Neural progenitor cell (in vitro differentiated cells): ENCODE data around the gene MBNL2. TPM values are rescaled to one million over a fixed set of nuclear protein-coding genes. Genes with fewer than 3 reads are reported as not detected.
"Not testable (repeated sequence)": the region's sequence is repeated elsewhere in the genome, so short reads cannot be mapped to it uniquely, and the experiment has no call there.

Experiments used
- DNase-seq: peaks from one replicate; pipeline ENCODE4 v3.0.0-alpha.2; 2016; ENCODE audit warnings: low spot score
- H2AFZ ChIP-seq: fragments of 200-600 bp; sonication (generic); replicated peaks from 2 replicates; pipeline ENCODE4 v1.6.1; 2016; ENCODE audit warnings: antibody characterized with exemption
- H3F3A ChIP-seq: fragments of 200-600 bp; sonication (generic); 2 replicates; pipeline ENCODE4 v1.6.1; 2016; ENCODE audit warnings: antibody characterized with exemption, low read depth
- H3K27ac ChIP-seq: fragments of 200-600 bp; sonication (generic); 2 replicates; pipeline ENCODE4 v1.5.1; 2016; ENCODE audit warnings: mild to moderate bottlenecking
- H3K27me3 ChIP-seq: fragments of 200-600 bp; sonication (generic); 2 replicates; pipeline ENCODE4 v1.6.1; 2016; ENCODE audit warnings: mild to moderate bottlenecking, moderate library complexity
- H3K36me3 ChIP-seq: fragments of 200-600 bp; sonication (generic); 2 replicates; pipeline ENCODE4 v1.5.1; 2016
- H3K4me1 ChIP-seq: fragments of 200-600 bp; sonication (generic); 2 replicates; pipeline ENCODE4 v1.6.1; 2016; ENCODE audit warnings: mixed run types
- H3K4me2 ChIP-seq: fragments of 200-600 bp; sonication (generic); 2 replicates; pipeline ENCODE4 v1.6.1; 2016
- H3K4me3 ChIP-seq: fragments of 200-600 bp; sonication (generic); 2 replicates; pipeline ENCODE4 v1.5.1; 2016
- H3K79me2 ChIP-seq: fragments of 200-600 bp; sonication (generic); 2 replicates; pipeline ENCODE4 v1.6.1; 2016; ENCODE audit warnings: low read depth
- H3K9ac ChIP-seq: fragments of 200-600 bp; sonication (generic); 2 replicates; pipeline ENCODE4 v1.6.1; 2016
- H3K9me3 ChIP-seq: fragments of 200-600 bp; sonication (generic); 2 replicates; pipeline ENCODE4 v1.5.1; 2016; ENCODE audit warnings: low read depth
- H4K20me1 ChIP-seq: fragments of 200-600 bp; sonication (generic); 2 replicates; pipeline ENCODE4 v1.6.1; 2016; ENCODE audit warnings: low read depth
- H3K27ac Mint-ChIP-seq: 3 replicates; pipeline ENCODE4 v1.8.0; 2021; ENCODE audit warnings: mixed read lengths
- H3K27me3 Mint-ChIP-seq: 2 replicates; pipeline ENCODE4 v1.8.0; 2022; ENCODE audit warnings: low read depth, mild to moderate bottlenecking, inconsistent platforms, moderate library complexity, mixed read lengths; ENCODE audit not compliant: insufficient read depth
- H3K36me3 Mint-ChIP-seq: 3 replicates; pipeline ENCODE4 v1.8.0; 2021; ENCODE audit warnings: mixed read lengths
- H3K4me1 Mint-ChIP-seq: 3 replicates; pipeline ENCODE4 v1.8.0; 2021; ENCODE audit warnings: mixed read lengths
- H3K4me3 Mint-ChIP-seq: 3 replicates; pipeline ENCODE4 v1.8.0; 2021; ENCODE audit warnings: mild to moderate bottlenecking, moderate library complexity, mixed read lengths
- H3K9me3 Mint-ChIP-seq: 3 replicates; pipeline ENCODE4 v1.8.0; 2020; ENCODE audit warnings: mixed read lengths
- EZH2 ChIP-seq: fragments of 200-600 bp; sonication (generic); IDR thresholded peaks from 2 replicates; pipeline ENCODE4 v1.6.1; 2017; ENCODE audit warnings: antibody characterized with exemption, mild to moderate bottlenecking, moderate library complexity
- EZH2phosphoT487 ChIP-seq: fragments of 200-600 bp; sonication (generic); IDR thresholded peaks from 2 replicates; pipeline ENCODE4 v1.6.1; 2017; ENCODE audit warnings: antibody characterized with exemption
- total RNA-seq: library from RNA; depleted of rRNA; stranded (reverse); fragments of >200 nt; gene quantifications from 2 replicates; pipeline ENCODE4 v1.2.3, GENCODE V29; 2015; ENCODE audit warnings: low replicate concordance
- TF ChIP-seq, protein P1 (sequence below): fragments of 200-600 bp; sonication (generic); IDR thresholded peaks from 2 replicates; pipeline ENCODE4 v1.5.1; 2017; ENCODE audit warnings: antibody characterized with exemption, mild to moderate bottlenecking

The MBNL2 gene
- total RNA-seq, 1 donor from 2014 or later, result 19.6 TPM

DNA sequence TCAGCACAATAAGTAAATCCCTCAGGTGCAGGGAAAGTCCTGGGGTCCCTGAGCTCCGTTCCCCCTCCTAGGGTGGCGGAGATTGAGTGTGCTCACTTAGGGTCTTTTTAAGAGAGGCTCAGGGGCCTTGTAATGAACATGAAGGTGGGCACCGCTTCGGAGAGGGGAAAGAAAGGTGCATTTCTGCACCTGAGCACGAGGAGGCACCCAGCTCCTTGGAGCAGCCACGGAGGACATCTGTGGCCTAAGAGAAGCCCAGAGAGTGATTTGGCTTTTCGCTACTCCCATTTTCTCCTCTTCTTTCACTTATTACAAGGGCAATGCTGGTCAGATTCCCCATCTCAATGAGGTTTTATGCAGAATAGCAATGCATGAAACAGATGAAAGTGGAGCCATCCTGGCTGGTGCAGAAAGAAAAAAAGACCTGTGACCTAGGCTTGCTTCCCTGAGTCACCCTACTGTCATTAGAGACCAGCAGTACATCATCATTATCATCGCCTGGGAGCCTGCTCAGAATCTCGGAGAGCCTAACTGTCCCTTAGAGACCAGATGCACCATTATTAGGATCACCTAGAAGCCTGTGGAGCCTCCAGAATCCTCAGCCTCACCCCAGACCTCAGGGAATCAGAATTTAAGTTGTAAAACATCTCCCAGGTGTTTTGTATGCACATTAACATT lies 125.3 kb downstream of the MBNL2 start:
- no peak overlapping the region for H3K9ac ChIP-seq
- H3K4me3 ChIP-seq, result no peak overlapping the region
- Mint-ChIP-seq H3K36me3 (peaks cover 39% of the 10 kb centered on the region), H3K4me1 (no peaks in the 10 kb centered on the region), H3K4me3 (no peak overlapping the region), H3K9me3 (peaks cover 11% of the 10 kb centered on the region), H3K27ac (no peak overlapping the region), H3K27me3 (no peaks in the 10 kb centered on the region)
- DNase-seq, result no peak
- H3K36me3 ChIP-seq, result no peaks in the 10 kb centered on the region
- no peaks in the 10 kb centered on the region for H3K79me2 ChIP-seq
- no peak overlapping the region for H2AFZ ChIP-seq
- no peaks in the 10 kb centered on the region for H3F3A ChIP-seq
- TF ChIP-seq, protein P1, sequence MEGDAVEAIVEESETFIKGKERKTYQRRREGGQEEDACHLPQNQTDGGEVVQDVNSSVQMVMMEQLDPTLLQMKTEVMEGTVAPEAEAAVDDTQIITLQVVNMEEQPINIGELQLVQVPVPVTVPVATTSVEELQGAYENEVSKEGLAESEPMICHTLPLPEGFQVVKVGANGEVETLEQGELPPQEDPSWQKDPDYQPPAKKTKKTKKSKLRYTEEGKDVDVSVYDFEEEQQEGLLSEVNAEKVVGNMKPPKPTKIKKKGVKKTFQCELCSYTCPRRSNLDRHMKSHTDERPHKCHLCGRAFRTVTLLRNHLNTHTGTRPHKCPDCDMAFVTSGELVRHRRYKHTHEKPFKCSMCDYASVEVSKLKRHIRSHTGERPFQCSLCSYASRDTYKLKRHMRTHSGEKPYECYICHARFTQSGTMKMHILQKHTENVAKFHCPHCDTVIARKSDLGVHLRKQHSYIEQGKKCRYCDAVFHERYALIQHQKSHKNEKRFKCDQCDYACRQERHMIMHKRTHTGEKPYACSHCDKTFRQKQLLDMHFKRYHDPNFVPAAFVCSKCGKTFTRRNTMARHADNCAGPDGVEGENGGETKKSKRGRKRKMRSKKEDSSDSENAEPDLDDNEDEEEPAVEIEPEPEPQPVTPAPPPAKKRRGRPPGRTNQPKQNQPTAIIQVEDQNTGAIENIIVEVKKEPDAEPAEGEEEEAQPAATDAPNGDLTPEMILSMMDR, result no peak
- TF ChIP-seq EZH2phosphoT487 (no peak), EZH2 (no peak)
- no peaks in the 10 kb centered on the region for H3K4me1 ChIP-seq
- H4K20me1 ChIP-seq, result no peaks in the 10 kb centered on the region
- H3K27ac ChIP-seq, result no peak overlapping the region
- no peak overlapping the region for H3K4me2 ChIP-seq
- no peaks in the 10 kb centered on the region for H3K27me3 ChIP-seq
- H3K9me3 ChIP-seq, result peaks cover 7% of the 10 kb centered on the region

DNA sequence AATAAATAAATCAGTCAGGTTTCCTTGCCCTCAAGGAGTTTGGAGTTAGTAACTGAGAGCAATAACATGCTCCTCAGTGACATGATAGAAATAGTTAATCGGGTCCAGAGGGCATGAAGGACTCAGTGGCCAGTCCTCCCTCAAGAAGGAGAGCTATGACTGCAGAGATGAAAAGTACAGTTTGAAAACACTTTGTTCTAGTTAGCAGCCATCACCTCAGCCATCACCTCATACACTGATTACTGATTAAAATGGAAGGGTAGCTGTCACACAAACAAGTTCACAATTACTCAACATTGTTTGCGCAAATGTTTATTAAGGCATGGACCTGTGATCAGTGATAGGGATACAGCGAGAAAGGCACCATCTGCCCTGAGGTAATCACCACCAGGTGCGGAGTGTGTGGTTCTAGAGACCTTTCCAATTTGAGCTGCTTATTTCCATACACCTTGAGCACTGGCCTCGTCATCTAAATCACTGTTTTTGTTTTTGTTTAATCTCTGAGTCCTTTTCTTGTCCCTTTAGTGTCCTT lies 126.5 kb downstream of the MBNL2 start:
- TF ChIP-seq EZH2phosphoT487 (no peak), EZH2 (no peak)
- TF ChIP-seq, protein P1, result no peak
- Mint-ChIP-seq H3K36me3 (peaks cover 42% of the 10 kb centered on the region), H3K4me1 (no peaks in the 10 kb centered on the region), H3K9me3 (peaks cover 11% of the 10 kb centered on the region), H3K27me3 (no peaks in the 10 kb centered on the region), H3K27ac (no peak overlapping the region), H3K4me3 (no peak overlapping the region)
- Histone ChIP-seq H3K27me3 (no peaks in the 10 kb centered on the region), H3K36me3 (no peaks in the 10 kb centered on the region), H3K4me3 (no peak overlapping the region), H3K27ac (no peak overlapping the region), H3F3A (no peaks in the 10 kb centered on the region), H3K9me3 (peaks cover 7% of the 10 kb centered on the region), H3K9ac (no peak overlapping the region), H4K20me1 (no peaks in the 10 kb centered on the region), H3K4me1 (no peaks in the 10 kb centered on the region), H3K79me2 (no peaks in the 10 kb centered on the region), H2AFZ (no peak overlapping the region), H3K4me2 (no peak overlapping the region)
- no peak for DNase-seq

DNA sequence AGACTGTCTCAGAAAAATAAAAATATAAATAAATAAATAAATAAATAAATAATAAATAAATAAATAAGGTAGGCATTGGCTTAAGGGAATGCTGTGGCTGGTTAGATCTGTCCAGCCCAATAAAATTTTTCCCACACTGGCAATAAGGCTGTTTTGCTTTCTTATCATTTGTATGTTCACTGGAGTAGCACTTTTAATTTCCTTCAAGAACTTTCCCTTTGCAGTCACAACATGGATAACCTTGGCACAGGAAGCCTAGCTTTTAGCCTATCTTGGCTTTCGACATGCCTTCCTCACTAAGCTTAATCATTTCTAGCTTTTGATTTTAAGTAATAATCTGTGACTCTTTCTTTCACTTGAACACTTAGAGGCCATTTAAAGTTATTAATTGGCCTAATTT lies 129.9 kb downstream of the MBNL2 start:
- H4K20me1 ChIP-seq, H3K27ac Mint-ChIP-seq, DNase-seq, H3K27ac ChIP-seq, H3K4me1 ChIP-seq, H3K4me1 Mint-ChIP-seq, H3K9ac ChIP-seq, H3K27me3 Mint-ChIP-seq, H3K4me2 ChIP-seq, H3K4me3 ChIP-seq, H3K27me3 ChIP-seq, H2AFZ ChIP-seq, H3F3A ChIP-seq, H3K79me2 ChIP-seq, H3K36me3 ChIP-seq, H3K4me3 Mint-ChIP-seq, H3K9me3 ChIP-seq: not testable (repeated sequence)
- H3K36me3 Mint-ChIP-seq, result peaks cover 41% of the 10 kb centered on the region
- peaks cover 11% of the 10 kb centered on the region for H3K9me3 Mint-ChIP-seq

DNA sequence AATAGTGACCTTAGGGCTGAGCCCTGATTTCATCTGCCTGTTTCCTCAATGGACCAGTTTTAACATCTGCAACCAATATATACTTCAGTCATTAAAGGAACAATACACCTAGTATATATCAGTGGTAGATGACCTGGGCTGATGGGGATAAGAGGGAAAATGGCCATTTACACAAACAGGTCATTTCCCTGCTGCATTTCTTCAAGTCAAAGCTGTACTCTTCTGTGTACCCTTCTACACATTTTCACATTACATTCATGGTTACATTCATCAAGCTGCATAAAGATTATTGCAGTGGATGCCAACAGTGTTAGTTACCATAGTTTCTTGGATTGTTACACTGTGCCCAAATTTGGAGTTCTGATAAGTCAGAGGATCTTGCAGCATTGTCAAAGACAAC lies 130.7 kb downstream of the MBNL2 start:
- H2AFZ ChIP-seq, result no peak overlapping the region
- H3K27ac ChIP-seq, result no peak overlapping the region
- H3K4me2 ChIP-seq, result no peak overlapping the region
- H3K9me3 ChIP-seq, result peaks cover 7% of the 10 kb centered on the region
- H3F3A ChIP-seq, result no peaks in the 10 kb centered on the region
- H3K9me3 Mint-ChIP-seq, result peaks cover 11% of the 10 kb centered on the region
- no peaks in the 10 kb centered on the region for H4K20me1 ChIP-seq
- H3K27ac Mint-ChIP-seq, result no peak overlapping the region
- DNase-seq, result no peak
- no peaks in the 10 kb centered on the region for H3K27me3 ChIP-seq
- H3K79me2 ChIP-seq, result no peaks in the 10 kb centered on the region
- TF ChIP-seq EZH2 (no peak), EZH2phosphoT487 (no peak)
- TF ChIP-seq, protein P1, result no peak
- peaks cover 45% of the 10 kb centered on the region for H3K36me3 Mint-ChIP-seq
- H3K4me3 Mint-ChIP-seq, result no peak overlapping the region
- H3K4me1 Mint-ChIP-seq, result no peaks in the 10 kb centered on the region
- H3K36me3 ChIP-seq, result no peaks in the 10 kb centered on the region
- H3K27me3 Mint-ChIP-seq, result no peaks in the 10 kb centered on the region
- H3K4me1 ChIP-seq, result no peaks in the 10 kb centered on the region
- no peak overlapping the region for H3K4me3 ChIP-seq
- no peak overlapping the region for H3K9ac ChIP-seq
